ENCODE results near the gene ACO2. TPM values are rescaled to one million over a fixed set of nuclear protein-coding genes. Genes with fewer than 3 reads are reported as not detected.
A peak's percentile ranks its signal among the peaks of the same experiment; 100 is the strongest.

Gene ACO2
- total and polyA plus RNA-seq, 4 donors, result 39.5 to 60.7 (median 51.7) TPM

DNA sequence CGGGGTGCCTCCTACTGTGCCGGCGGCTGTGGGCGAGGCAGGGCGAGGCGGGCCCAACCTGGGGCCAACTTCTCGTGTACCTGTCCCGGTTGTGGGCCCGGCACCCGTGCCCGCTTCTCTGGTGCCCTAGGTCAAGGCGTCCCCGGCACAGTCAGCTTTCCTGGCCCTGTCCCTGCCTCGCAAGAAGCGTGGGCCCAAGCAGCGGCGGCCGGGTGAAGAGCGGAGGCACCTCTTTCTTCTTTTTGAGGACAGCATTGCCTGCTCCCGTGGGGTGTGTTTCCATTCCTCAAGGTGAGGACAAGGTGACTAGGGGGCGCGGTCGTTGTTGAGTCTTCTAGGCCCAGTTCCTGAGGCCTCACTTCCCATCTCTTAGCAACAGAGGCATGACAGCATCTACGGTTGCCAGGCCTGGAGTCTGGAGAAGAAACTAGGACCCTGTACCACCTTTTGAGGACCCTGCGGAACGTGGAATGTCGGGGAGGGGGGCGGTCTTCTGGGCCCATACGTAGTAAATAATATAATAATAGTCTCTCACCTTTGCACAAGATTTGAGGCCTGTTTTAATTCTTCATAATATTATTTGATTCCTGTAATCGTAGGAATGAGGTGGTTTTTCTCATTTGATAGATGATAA lies 418 bp downstream of the ACO2 start:
- ATAC-seq (ENCODE audit: low FRiP score) (peak; percentile 45), DNase-seq (no peak)
- Histone ChIP-seq H3K36me3 (ENCODE audit: control insufficient read depth in 1 of 2, insufficient read depth in 2 of 2, low read length in 1 of 2) (no peaks in the 10 kb centered on the region), H3K4me1 (ENCODE audit: control insufficient read depth in 1 of 2, insufficient read depth in 2 of 2, low read length in 2 of 2) (peaks cover 0 to 4% of the 10 kb centered on the region in 2 donors), H3K27me3 (ENCODE audit: control insufficient read depth in 1 of 2, insufficient read depth in 2 of 2, low read length in 1 of 2) (no peaks in the 10 kb centered on the region), H3K27ac (ENCODE audit: low read depth in 1 of 2, low read length in 2 of 2) (peak overlapping the region; percentile 56 to 74), H3K9me3 (ENCODE audit: control insufficient read depth, low read length) (no peaks in the 10 kb centered on the region), H3K4me3 (ENCODE audit: low read length in 2 of 2) (peak overlapping the region; percentile 29 to 62)
- WGBS, 2 donors, result 1% methylated on average over 29 to 30 of the region's 30 CpGs
- intact Hi-C loops (cut with DNase I), result loop anchor here (2.0 to 10.0 kb wide), 3 partner anchors 21 to 48 kb away; no protein-coding TSS in a partner anchor

DNA sequence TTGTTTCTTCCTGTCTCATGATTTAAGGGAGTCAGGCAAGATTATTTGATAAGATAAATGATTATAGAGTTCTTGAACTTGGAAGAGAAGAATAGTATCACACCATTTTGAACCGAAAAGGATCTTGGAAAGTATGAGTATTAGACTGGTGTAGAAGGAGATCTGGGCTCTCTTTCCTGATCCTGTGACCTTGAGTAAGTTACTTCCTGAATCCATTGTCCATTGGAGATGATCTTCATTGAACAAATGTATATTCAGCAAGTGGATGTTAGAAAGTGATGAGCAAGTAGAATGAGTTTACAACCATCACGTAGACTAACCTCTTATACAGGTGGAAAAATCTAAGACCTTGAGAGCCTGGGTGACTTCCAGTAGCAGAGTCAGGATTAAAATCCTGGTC lies 2.0 kb downstream of the ACO2 start:
- no peak for ATAC-seq (ENCODE audit: low FRiP score)
- no peaks in the 10 kb centered on the region for H3K36me3 ChIP-seq (ENCODE audit: control insufficient read depth in 1 of 2, insufficient read depth in 2 of 2, low read length in 1 of 2)
- 86 to 87% methylated on average over 2 of the region's 2 CpGs for WGBS, 2 donors
- intact Hi-C loops (cut with DNase I), result no loop called here
- no peaks in the 10 kb centered on the region for H3K27me3 ChIP-seq (ENCODE audit: control insufficient read depth in 1 of 2, insufficient read depth in 2 of 2, low read length in 1 of 2)
- no peaks in the 10 kb centered on the region for H3K9me3 ChIP-seq (ENCODE audit: control insufficient read depth, low read length)
- no peak overlapping the region for H3K27ac ChIP-seq (ENCODE audit: low read depth in 1 of 2, low read length in 2 of 2)
- H3K4me3 ChIP-seq (ENCODE audit: low read length in 2 of 2), result no peak overlapping the region
- DNase-seq, result no peak
- H3K4me1 ChIP-seq (ENCODE audit: control insufficient read depth in 1 of 2, insufficient read depth in 2 of 2, low read length in 2 of 2), result peaks cover 0 to 4% of the 10 kb centered on the region in 2 donors

DNA sequence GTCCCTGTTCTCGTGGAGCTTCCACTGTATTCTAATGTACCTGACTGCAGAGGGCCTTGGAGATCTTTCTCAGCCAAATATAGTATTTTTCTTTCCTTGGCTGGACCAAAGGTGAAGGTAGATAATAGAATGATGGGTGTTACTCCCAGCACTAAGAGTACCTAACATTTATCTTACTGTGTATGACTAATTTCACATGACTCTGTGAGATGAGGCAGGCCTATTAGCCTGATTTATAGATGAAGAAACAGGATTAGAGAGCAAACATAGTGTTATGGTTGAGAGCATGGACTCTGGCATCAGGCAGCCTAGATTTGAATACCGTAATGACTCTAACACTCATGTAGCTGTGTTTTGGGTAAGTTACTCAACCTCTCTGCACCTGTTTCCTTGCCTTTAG lies 2.7 kb downstream of the ACO2 start:
- intact Hi-C loops (cut with DNase I), result no loop called here
- no peak for DNase-seq
- ATAC-seq (ENCODE audit: low FRiP score), result no peak
- H3K4me1 ChIP-seq (ENCODE audit: control insufficient read depth in 1 of 2, insufficient read depth in 2 of 2, low read length in 2 of 2), result peaks cover 0 to 4% of the 10 kb centered on the region in 2 donors
- no peaks in the 10 kb centered on the region for H3K27me3 ChIP-seq (ENCODE audit: control insufficient read depth in 1 of 2, insufficient read depth in 2 of 2, low read length in 1 of 2)
- H3K27ac ChIP-seq (ENCODE audit: low read depth in 1 of 2, low read length in 2 of 2), result no peak overlapping the region
- WGBS, 2 donors, result 51 to 71% methylated on average over 2 of the region's 2 CpGs
- no peaks in the 10 kb centered on the region for H3K9me3 ChIP-seq (ENCODE audit: control insufficient read depth, low read length)
- no peaks in the 10 kb centered on the region for H3K36me3 ChIP-seq (ENCODE audit: control insufficient read depth in 1 of 2, insufficient read depth in 2 of 2, low read length in 1 of 2)
- no peak overlapping the region for H3K4me3 ChIP-seq (ENCODE audit: low read length in 2 of 2)

- WGBS, 2 donors, result 93% methylated on average over 6 of the region's 6 CpGs
- Histone ChIP-seq H3K27ac (ENCODE audit: low read depth in 1 of 2, low read length in 2 of 2) (no peak overlapping the region), H3K4me1 (ENCODE audit: control insufficient read depth in 1 of 2, insufficient read depth in 2 of 2, low read length in 2 of 2) (peaks cover 0 to under 1% of the 10 kb centered on the region in 2 donors), H3K27me3 (ENCODE audit: control insufficient read depth in 1 of 2, insufficient read depth in 2 of 2, low read length in 1 of 2) (no peaks in the 10 kb centered on the region), H3K36me3 (ENCODE audit: control insufficient read depth in 1 of 2, insufficient read depth in 2 of 2, low read length in 1 of 2) (no peaks in the 10 kb centered on the region), H3K9me3 (ENCODE audit: control insufficient read depth, low read length) (no peaks in the 10 kb centered on the region), H3K4me3 (ENCODE audit: low read length in 2 of 2) (no peak overlapping the region)
- intact Hi-C loops (cut with DNase I), result no loop called here
- ATAC-seq (ENCODE audit: low FRiP score) (no peak), DNase-seq (peak in 1 of 2 donors; percentile 28)
Measured at GRCh38 chr22:41474872-41475451, 6.0 kb downstream of the ACO2 start.

GRCh38 chr22:41478473-41478872 lies 9.6 kb downstream of the ACO2 start:
- DNase-seq, result no peak

DNA sequence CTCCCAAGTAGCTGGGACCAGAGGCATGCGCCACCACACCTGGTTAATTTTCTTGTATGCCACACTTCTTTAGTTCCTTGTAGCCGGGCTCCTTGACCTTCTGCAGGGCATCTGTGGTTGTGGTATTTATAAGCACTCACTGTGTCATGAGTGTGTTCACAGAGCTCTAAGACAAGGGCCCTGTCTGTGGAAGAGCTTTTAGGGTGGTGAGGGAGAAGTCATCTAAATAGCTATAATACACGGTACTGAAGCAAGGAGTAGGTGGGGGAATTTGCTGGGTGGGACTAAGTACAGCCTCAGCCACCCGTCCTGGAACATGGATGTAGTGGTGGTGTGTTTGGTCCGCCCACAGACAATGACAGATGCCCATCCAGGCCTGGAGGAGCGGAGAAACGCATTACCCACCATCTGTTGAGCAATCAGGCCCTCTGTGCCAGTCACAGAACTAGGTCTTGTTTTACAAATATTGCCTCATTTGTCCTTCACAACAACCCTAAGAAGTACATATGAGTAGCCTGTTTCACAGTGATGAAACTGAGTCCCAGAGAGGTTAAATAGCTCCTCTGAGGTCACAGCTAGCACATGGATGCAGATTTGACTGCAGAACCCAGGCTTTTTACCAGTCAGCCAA lies 10.1 kb downstream of the ACO2 start:
- DNase-seq (peak in 1 of 2 donors; percentile 62), ATAC-seq (ENCODE audit: low FRiP score) (peak; percentile 8)
- intact Hi-C loops (cut with DNase I), result no loop called here
- H3K9me3 ChIP-seq (ENCODE audit: control insufficient read depth, low read length), result no peaks in the 10 kb centered on the region
- H3K36me3 ChIP-seq (ENCODE audit: control insufficient read depth in 1 of 2, insufficient read depth in 2 of 2, low read length in 1 of 2), result no peaks in the 10 kb centered on the region
- no peak overlapping the region for H3K4me3 ChIP-seq (ENCODE audit: low read length in 2 of 2)
- H3K4me1 ChIP-seq (ENCODE audit: control insufficient read depth in 1 of 2, insufficient read depth in 2 of 2, low read length in 2 of 2), result peaks cover 3 to 4% of the 10 kb centered on the region in 2 donors
- peak overlapping the region in 1 of 2 donors; percentile 85 for H3K27ac ChIP-seq (ENCODE audit: low read depth in 1 of 2, low read length in 2 of 2)
- H3K27me3 ChIP-seq (ENCODE audit: control insufficient read depth in 1 of 2, insufficient read depth in 2 of 2, low read length in 1 of 2), result no peaks in the 10 kb centered on the region
- 74 to 75% methylated on average over 7 of the region's 7 CpGs for WGBS, 2 donors

More at GRCh38 chr22:41478473-41478872, 9.6 kb downstream of the ACO2 start:
- no peaks in the 10 kb centered on the region for H3K9me3 ChIP-seq (ENCODE audit: control insufficient read depth, low read length)
- H3K4me3 ChIP-seq (ENCODE audit: low read length in 2 of 2), result no peak overlapping the region
- peaks cover 3 to 4% of the 10 kb centered on the region in 2 donors for H3K4me1 ChIP-seq (ENCODE audit: control insufficient read depth in 1 of 2, insufficient read depth in 2 of 2, low read length in 2 of 2)
- H3K36me3 ChIP-seq (ENCODE audit: control insufficient read depth in 1 of 2, insufficient read depth in 2 of 2, low read length in 1 of 2), result no peaks in the 10 kb centered on the region
- 78 to 86% methylated on average over 2 of the region's 2 CpGs for WGBS, 2 donors
- H3K27me3 ChIP-seq (ENCODE audit: control insufficient read depth in 1 of 2, insufficient read depth in 2 of 2, low read length in 1 of 2), result no peaks in the 10 kb centered on the region
- ATAC-seq (ENCODE audit: low FRiP score), result no peak
- no peak overlapping the region for H3K27ac ChIP-seq (ENCODE audit: low read depth in 1 of 2, low read length in 2 of 2)
- intact Hi-C loops (cut with DNase I), result no loop called here

- 16 to 18% methylated on average over 6 of the region's 6 CpGs for WGBS, 2 donors
- DNase-seq (peak; percentile 61 to 68), ATAC-seq (ENCODE audit: low FRiP score) (peak; percentile 65)
- no peaks in the 10 kb centered on the region for H3K27me3 ChIP-seq (ENCODE audit: control insufficient read depth in 1 of 2, insufficient read depth in 2 of 2, low read length in 1 of 2)
- H3K27ac ChIP-seq (ENCODE audit: low read depth in 1 of 2, low read length in 2 of 2), result peak overlapping the region in 1 of 2 donors; percentile 93
- H3K4me1 ChIP-seq (ENCODE audit: control insufficient read depth in 1 of 2, insufficient read depth in 2 of 2, low read length in 2 of 2), result peaks cover 3 to 4% of the 10 kb centered on the region in 2 donors
- no peaks in the 10 kb centered on the region for H3K9me3 ChIP-seq (ENCODE audit: control insufficient read depth, low read length)
- intact Hi-C loops (cut with DNase I), result loop anchor here (5.0 kb wide), 2 partner anchors 33 to 42 kb away; partner anchors contain the start of gene TOB2 (in 1 of the 2)
- H3K36me3 ChIP-seq (ENCODE audit: control insufficient read depth in 1 of 2, insufficient read depth in 2 of 2, low read length in 1 of 2), result no peaks in the 10 kb centered on the region
- H3K4me3 ChIP-seq (ENCODE audit: low read length in 2 of 2), result no peak overlapping the region
Measured at GRCh38 chr22:41479671-41480396, 10.9 kb downstream of the ACO2 start.

DNA sequence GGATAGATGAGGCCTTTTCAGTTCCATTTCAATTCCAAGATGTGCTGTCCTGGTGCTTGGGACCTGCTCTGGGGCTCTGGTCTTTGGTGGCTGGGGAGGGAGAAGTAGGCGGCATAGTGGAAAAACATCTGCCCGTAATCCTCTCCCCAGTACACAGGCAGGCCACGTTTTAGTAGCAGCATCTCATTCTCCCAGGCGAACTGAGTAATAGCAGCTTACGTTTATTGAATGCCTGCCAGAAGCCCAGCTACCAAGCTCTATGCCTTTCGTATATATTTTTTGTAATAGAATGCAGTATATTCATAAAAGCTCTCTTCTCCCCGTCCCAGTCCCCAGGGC lies 11.4 kb downstream of the ACO2 start:
- Histone ChIP-seq H3K36me3 (ENCODE audit: control insufficient read depth in 1 of 2, insufficient read depth in 2 of 2, low read length in 1 of 2) (no peaks in the 10 kb centered on the region), H3K27me3 (ENCODE audit: control insufficient read depth in 1 of 2, insufficient read depth in 2 of 2, low read length in 1 of 2) (no peaks in the 10 kb centered on the region), H3K4me1 (ENCODE audit: control insufficient read depth in 1 of 2, insufficient read depth in 2 of 2, low read length in 2 of 2) (peaks cover 3 to 4% of the 10 kb centered on the region in 2 donors), H3K4me3 (ENCODE audit: low read length in 2 of 2) (no peak overlapping the region), H3K9me3 (ENCODE audit: control insufficient read depth, low read length) (no peaks in the 10 kb centered on the region), H3K27ac (ENCODE audit: low read depth in 1 of 2, low read length in 2 of 2) (peak overlapping the region in 1 of 2 donors; percentile 93)
- ATAC-seq (ENCODE audit: low FRiP score) (no peak), DNase-seq (peak in 1 of 2 donors; percentile 20)
- intact Hi-C loops (cut with DNase I), result loop anchor here (5.0 kb wide), 2 partner anchors 33 to 42 kb away; partner anchors contain the start of gene TOB2 (in 1 of the 2)
- WGBS, 2 donors, result 11% methylated on average over 7 of the region's 7 CpGs
